ENCODE measurements around the gene HYAL2. TPM values are rescaled to one million over a fixed set of nuclear protein-coding genes. Genes with fewer than 3 reads are reported as not detected.

HYAL2 gene
- total and polyA plus RNA-seq, 4 donors, result 19.5 to 57.6 (median 33.2) TPM

- peak; percentile 80 for DNase-seq (ENCODE audit: low spot score)
- no peak within 1 kb of the TSS for H3K27ac ChIP-seq (ENCODE audit: low read depth in 1 of 2, low read length in 2 of 2)
- no peak for TF ChIP-seq FOXA1 (IDR thresholded peaks at IDR 0.05)
- no peak for TF ChIP-seq NR2F2 (IDR thresholded peaks at IDR 0.05)
- no peak for TF ChIP-seq RXRA (IDR thresholded peaks at IDR 0.05)
- TF ChIP-seq GABPA (IDR thresholded peaks at IDR 0.05 in 1 of 2, conservative IDR thresholded peaks at IDR 0.05 in 1 of 2), result no peak
- TF ChIP-seq CTCF (IDR thresholded peaks at IDR 0.05; ENCODE audit: low read depth, low read length, missing input control), result no peak
- no peak for TF ChIP-seq JUND (IDR thresholded peaks at IDR 0.05)
- no peak for TF ChIP-seq YY1 (IDR thresholded peaks at IDR 0.05)
- TF ChIP-seq, protein P1, sequence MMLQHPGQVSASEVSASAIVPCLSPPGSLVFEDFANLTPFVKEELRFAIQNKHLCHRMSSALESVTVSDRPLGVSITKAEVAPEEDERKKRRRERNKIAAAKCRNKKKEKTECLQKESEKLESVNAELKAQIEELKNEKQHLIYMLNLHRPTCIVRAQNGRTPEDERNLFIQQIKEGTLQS (IDR thresholded peaks at IDR 0.05), result no peak
- TF ChIP-seq, protein P2, sequence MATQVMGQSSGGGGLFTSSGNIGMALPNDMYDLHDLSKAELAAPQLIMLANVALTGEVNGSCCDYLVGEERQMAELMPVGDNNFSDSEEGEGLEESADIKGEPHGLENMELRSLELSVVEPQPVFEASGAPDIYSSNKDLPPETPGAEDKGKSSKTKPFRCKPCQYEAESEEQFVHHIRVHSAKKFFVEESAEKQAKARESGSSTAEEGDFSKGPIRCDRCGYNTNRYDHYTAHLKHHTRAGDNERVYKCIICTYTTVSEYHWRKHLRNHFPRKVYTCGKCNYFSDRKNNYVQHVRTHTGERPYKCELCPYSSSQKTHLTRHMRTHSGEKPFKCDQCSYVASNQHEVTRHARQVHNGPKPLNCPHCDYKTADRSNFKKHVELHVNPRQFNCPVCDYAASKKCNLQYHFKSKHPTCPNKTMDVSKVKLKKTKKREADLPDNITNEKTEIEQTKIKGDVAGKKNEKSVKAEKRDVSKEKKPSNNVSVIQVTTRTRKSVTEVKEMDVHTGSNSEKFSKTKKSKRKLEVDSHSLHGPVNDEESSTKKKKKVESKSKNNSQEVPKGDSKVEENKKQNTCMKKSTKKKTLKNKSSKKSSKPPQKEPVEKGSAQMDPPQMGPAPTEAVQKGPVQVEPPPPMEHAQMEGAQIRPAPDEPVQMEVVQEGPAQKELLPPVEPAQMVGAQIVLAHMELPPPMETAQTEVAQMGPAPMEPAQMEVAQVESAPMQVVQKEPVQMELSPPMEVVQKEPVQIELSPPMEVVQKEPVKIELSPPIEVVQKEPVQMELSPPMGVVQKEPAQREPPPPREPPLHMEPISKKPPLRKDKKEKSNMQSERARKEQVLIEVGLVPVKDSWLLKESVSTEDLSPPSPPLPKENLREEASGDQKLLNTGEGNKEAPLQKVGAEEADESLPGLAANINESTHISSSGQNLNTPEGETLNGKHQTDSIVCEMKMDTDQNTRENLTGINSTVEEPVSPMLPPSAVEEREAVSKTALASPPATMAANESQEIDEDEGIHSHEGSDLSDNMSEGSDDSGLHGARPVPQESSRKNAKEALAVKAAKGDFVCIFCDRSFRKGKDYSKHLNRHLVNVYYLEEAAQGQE (IDR thresholded peaks at IDR 0.05), result no peak
- no peak for TF ChIP-seq RAD21 (IDR thresholded peaks at IDR 0.05)
- TF ChIP-seq HNF4G (IDR thresholded peaks at IDR 0.05), result no peak
- WGBS, result 18% methylated on average over 45 of the region's 45 CpGs
- no peaks in the 10 kb centered on the region for H3K27me3 ChIP-seq (ENCODE audit: control insufficient read depth in 4 of 4, insufficient read depth in 4 of 4, low read length in 3 of 4)
- peaks cover 0 to 9% (median 0%) of the 10 kb centered on the region in 4 donors for H3K36me3 ChIP-seq (ENCODE audit: control insufficient read depth in 4 of 4, insufficient read depth in 3 of 4, low read depth in 1 of 4, low read length in 3 of 4)
- no peak within 1 kb of the TSS for H3K9ac ChIP-seq (ENCODE audit: low read depth in 1 of 2, low read length in 2 of 2)
- peaks cover 13 to 40% (median 25%) of the 10 kb centered on the region in 4 donors for H3K4me1 ChIP-seq (ENCODE audit: control insufficient read depth in 4 of 4, insufficient read depth in 4 of 4, low read length in 3 of 4)
- H3K4me3 ChIP-seq (ENCODE audit: low read depth in 1 of 3, low read length in 3 of 3), result peak within 1 kb of the TSS in 1 of 3 donors; percentile 23
- H3K9me3 ChIP-seq (ENCODE audit: control insufficient read depth in 4 of 4, low read length in 3 of 4), result no peaks in the 10 kb centered on the region
These were observed 23.2 kb upstream of the HYAL2 start, which contains the start of gene ZMYND10 for GRCh38 chr3:50345586-50346234. ZMYND10 (minus strand) TSS chr3:50345732; CDS start chr3:50345579, 153 bp downstream.

GRCh38 chr3:50345008-50345407, 22.5 kb upstream of the HYAL2 start:
- WGBS, result 82% methylated on average over 8 of the region's 8 CpGs
- Histone ChIP-seq H3K27me3 (ENCODE audit: control insufficient read depth in 4 of 4, insufficient read depth in 4 of 4, low read length in 3 of 4) (no peaks in the 10 kb centered on the region), H3K27ac (ENCODE audit: low read depth in 1 of 2, low read length in 2 of 2) (no peak overlapping the region), H3K36me3 (ENCODE audit: control insufficient read depth in 4 of 4, insufficient read depth in 3 of 4, low read depth in 1 of 4, low read length in 3 of 4) (peaks cover 0 to 9% (median 0%) of the 10 kb centered on the region in 4 donors), H3K4me1 (ENCODE audit: control insufficient read depth in 4 of 4, insufficient read depth in 4 of 4, low read length in 3 of 4) (peaks cover 13 to 36% (median 21%) of the 10 kb centered on the region in 4 donors), H3K4me3 (ENCODE audit: low read depth in 1 of 3, low read length in 3 of 3) (no peak overlapping the region), H3K9me3 (ENCODE audit: control insufficient read depth in 4 of 4, low read length in 3 of 4) (no peaks in the 10 kb centered on the region), H3K9ac (ENCODE audit: low read depth in 1 of 2, low read length in 2 of 2) (no peak overlapping the region)
- no peak for TF ChIP-seq NR2F2 (IDR thresholded peaks at IDR 0.05)
- TF ChIP-seq, protein P3, sequence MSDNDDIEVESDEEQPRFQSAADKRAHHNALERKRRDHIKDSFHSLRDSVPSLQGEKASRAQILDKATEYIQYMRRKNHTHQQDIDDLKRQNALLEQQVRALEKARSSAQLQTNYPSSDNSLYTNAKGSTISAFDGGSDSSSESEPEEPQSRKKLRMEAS (IDR thresholded peaks at IDR 0.05), result no peak
- DNase-seq (ENCODE audit: low spot score), result no peak

Data from liver (tissue), 9 donors.